GM19468 (cell line): ENCODE data around the gene JARID2.

Experiments used
- ATAC-seq: cut with Tn5 transposase; IDR thresholded peaks from one replicate; pipeline ENCODE4 v1.9.1; 2021; ENCODE audit warnings: mild to moderate bottlenecking, moderate library complexity, moderate number of reproducible peaks; ENCODE audit not compliant: unreplicated experiment; ENCODE audit errors: extremely low read depth

The JARID2 gene

DNA sequence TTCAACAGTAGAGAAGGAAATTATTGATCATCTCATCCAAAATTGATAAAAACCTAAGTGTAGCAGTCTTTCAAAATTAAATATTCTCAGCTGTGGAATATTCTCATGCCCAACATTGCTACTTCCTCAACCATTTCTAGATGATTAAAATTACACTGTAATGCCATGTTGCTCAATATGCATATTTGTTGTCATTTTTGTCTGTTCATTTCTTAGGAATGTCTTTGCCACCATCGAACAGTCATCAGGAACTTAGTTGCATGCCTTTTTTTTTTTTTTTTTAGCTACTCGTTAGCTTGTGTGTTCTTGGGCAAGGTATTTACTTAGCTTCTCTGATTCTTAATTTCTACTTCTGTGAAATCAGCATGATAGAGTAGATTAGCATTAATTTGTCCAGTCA lies 228.3 kb downstream of the JARID2 start:
- no peak for ATAC-seq

DNA sequence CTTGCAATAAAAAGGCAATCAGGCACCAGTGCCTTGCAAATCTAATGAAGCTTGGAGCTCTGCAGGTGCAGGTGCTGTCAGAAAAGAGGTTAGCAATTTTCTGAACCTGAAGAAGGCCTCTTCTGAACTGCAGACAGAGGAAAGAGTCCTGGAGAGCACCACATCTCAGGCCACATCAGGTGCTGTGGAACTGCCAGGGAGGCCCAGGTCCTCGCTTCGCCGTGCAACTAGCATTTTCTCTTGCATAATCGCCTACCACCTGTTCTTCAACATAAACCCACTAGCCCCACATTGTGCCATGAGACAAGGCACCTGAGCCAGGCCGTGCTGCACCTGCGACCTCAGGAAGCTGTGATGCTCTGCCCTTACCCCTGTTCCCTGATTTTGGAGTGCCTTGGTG lies 229.4 kb downstream of the JARID2 start:
- ATAC-seq: no peak

DNA sequence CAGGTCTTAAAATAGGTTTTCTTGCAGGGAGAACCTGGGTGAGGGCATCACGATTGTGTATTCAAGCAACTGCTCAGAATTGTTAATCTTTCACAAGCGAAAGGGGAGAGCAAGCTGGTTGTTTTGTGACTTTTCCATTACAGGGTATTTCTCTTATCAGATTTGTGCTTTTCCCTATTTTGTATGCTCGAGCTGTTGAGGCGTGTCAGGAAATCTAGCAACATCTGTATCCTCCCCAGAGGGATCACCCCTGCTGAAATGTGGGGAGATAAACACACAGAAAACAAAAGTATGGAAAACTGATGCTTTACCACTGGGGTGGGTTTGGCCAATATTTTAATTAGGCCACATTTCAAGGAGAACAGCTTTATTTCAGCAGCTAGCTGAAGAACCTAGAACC lies 230.0 kb downstream of the JARID2 start:
- no peak for ATAC-seq

DNA sequence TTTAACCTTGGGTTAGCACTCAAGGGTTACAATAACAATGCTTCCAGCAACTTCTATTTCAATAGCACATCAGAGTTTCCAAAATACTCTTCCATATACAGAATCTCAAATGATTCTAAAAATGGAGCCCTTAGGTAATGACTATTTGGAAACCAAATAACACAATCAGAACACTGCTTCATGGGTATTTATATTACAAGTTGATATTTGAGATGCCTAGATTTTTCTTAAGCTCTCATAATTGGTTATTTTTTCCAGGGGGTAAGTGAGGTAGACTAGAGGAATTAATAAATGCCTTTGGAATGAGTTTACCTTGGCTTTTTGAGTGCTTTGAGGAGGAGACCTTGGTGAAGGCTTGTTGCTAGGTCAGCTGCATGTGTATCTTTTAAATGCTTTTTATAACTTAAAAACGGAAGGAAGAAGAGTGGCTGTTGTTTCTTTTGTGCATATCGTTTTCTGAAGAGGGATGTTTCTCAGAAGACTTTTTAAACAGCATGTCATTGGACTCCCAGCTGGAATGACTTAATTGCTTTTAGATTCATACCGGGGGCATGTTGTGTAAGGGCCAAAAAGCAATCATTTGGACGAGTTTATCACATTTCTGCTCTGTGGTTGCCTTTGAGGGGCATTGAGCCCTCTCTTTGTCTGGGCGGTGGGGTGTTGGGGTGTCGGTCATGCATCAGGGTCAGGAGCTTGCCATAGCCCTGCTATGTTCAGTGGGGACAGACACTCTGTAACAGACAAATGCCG lies 230.9 kb downstream of the JARID2 start:
- no peak for ATAC-seq

DNA sequence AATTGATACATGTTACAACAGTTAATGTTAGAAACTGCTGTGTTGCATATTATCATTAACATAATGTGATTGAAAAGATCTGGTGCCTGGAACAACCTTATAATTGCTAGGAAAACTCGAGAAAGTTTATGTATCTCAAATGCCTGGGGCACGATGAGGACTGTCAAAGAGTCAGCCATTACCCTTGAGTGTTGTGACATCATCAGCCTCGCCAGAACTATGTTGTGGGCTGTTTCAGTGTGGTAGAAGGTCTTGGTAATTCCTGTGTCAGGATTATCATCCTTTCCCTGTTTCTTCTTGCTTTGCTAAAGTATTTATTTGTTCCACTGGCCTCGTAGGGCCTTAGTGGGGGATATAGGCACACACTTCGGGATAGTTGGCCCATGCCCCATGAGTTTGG lies 231.9 kb downstream of the JARID2 start:
- no peak for ATAC-seq

DNA sequence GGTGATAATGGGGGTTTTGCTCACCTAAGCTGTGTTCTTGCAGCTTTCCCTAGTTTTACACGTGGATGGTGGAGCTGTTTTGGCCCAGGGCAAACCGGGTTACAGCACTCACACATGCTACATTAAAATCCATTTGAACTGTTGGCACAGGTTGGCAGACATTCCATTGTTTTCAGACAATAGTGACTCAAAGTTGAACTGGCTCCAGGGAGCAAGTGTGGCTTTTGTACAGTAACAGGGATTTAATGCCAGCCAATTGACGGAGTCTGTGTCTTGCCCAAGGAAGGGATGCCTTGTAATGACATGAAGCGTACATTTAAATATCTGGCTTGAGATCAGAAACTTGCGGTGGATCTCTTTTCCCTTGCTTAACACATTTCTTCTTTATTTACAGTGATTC lies 233.9 kb downstream of the JARID2 start:
- ATAC-seq: no peak

DNA sequence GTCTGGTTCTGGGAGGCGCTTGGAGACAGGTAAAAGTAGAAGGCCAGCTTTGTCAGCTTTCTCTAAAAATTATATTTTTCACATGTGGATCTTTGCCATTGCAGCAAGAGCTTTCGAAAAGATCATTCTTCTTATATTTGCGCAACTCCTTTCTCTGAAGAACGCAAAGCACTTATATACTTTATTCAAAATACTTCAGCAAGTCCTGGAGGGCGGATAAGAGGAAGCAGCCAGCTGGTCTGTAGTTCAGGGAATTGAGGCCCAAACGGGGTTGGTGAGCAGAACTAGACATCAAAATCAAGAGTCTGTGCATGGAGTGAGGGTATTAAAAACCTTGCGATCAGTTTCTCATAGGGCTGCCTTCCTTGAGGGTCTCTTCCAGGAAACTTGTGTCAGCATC lies 234.7 kb downstream of the JARID2 start:
- no peak for ATAC-seq

DNA sequence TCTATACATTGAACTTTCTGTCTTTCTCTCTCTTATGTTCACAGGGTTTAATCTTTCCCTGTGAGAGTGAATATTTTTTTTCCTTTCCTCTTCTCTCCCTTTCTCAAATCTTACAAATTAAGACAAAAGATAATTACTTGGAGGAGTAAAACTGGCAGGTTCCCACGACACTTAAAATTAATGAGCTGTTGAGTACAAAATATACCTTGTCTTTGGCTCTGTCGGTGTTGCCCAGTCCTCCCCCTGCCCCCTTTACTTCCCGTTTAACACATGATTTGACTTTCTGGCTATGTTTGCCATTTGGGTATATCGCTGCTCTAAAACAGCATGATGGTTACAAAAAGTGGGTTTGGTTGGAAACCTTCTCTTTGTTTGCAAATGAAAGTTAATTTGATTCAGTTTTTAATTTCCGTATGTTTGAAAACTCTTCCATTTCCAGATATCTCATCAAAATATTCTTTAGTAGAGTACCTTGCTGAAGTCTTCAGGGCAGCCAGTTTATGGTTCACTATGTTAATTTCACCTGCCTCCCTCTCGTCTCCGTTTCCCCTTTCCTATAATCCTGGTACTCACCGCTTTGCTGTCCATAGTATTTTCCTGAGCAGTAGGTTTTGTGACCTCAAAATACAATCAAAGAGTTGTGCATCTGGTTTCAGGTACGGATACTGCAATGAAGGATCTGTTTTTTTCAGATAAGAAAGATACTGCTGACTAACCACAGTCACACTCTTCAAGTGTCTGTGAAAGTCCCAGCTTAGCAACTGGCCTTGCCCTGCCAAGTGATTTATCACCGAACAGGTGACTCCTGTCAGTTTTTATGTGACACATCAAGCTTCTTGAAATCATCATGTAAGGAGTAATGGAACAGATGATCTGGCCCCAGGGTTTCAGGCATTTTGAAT lies 235.8 kb downstream of the JARID2 start:
- ATAC-seq: no peak

DNA sequence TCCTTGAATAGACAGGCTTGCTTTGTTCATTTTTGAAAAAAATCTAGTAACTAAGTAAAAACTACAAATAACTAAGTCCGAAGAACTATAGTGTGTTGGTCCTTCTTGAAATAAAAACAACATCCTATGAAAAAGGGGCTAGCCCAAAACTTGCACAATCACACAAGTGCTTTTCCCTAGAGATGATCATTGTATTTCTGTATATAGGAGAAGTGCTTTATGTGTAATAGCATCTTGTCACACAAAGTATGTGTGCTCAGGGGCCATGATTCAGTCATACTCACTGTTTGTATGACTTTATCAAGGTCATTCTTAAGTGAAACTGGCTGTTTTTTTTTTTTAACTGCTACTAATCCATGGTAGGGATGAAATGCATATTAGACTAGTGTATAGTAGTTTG lies 237.2 kb downstream of the JARID2 start:
- ATAC-seq: no peak

DNA sequence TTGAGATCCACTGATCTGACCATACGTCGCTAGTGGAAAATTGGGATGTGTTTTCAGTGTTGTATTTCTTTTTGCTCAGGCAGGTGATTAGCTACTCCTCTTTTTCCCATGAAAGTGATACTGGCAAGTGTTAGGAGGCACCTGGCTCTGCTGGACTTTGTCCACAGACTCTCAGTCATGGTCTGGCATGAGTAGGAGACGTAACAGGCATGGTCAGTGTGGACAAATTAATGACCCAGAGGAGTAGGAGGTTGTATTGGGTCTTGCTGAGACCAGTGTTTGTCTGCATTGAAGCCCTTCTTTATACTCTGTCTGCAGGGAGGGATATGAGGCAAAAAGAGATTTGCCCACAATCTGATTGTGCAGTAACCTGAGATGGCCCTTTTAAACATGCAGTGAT lies 238.3 kb downstream of the JARID2 start:
- no peak for ATAC-seq

DNA sequence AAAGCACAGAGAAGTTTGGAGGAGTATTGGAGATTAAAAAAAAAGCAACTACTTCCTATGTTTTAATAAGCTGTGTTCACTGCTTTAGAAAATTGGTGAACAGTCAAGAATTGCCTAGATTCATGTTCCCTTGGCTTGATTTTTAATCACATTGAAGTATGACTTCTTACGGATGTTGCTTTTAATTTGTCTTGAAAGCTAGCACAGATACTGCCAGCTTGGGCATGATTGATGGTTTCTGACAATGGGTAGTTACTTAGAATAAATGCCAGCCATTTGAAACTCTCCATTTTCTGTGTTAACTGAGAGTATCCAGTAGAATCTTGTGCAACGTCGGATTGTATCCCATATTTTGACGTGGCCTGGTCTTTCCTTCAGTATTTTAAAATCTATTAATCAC lies 239.0 kb downstream of the JARID2 start:
- no peak for ATAC-seq

DNA sequence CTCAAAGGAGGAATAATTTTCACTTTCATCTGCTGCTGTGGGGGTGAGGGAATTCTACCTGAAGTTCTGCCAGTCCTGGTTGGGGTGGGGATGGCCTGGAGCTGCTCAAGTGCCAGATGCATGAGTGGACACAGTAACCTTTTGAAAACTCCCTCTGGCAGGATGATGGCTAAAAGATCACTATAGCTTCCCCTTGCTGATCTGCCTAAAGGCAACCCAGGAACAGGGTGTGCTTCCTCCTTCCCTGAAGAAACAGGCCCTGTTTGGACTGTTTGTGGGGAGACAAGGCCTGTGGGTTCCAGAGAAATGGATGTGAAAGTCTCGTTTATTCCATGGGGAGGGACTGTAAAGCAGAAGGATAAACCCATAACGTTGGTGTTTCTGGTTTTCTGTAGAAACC lies 240.1 kb downstream of the JARID2 start:
- no peak for ATAC-seq

DNA sequence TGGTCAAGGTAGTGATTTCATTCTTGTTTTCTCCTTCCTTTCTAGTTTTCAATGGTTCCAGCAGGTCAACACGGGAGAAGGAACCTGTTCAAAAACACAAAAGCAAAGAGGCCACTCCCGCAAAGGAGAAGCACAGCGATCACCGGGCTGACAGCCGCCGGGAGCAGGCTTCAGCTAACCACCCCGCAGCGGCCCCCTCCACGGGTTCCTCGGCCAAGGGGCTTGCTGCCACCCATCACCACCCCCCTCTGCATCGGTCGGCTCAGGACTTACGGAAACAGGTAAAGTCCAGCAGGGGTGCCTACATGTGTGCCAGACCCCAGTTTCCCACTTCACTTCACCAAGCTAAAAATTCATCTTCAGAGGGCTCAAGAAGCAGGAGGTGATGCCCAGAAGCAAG lies 241.4 kb downstream of the JARID2 start:
- no peak for ATAC-seq

DNA sequence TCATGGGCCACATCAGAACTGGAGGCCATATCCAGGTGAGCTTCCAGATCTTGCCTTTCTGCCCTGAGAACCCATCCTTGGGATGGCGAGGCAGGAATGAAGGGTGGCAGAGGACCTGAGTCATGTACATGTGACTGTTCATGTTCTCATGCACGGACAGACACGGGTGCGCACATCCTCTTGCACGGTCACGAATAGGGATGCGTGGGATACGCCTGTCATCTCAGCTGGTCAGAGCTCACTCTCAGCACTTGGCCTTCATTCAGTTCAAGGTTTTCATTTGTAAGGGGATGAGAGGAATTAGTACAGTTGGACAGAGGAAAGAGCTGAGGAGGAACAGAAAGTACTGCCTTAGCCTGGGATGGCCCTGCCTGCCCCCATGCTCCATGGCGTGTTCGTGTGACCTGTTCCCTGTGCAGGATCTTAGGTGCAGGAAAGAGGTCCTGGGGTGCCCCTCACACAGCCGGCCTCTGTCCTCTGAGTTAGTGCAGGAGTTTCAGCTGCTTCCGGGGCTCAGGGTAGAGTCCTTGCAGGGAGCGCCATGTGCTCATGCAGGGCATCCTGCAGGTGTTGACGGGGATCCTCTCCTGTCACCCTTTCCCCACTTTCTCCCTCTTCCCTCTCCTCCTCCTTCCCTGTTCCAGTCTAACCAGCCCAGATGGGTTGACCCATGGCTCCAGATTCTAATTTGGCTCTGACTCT lies 243.5 kb downstream of the JARID2 start:
- no peak for ATAC-seq

DNA sequence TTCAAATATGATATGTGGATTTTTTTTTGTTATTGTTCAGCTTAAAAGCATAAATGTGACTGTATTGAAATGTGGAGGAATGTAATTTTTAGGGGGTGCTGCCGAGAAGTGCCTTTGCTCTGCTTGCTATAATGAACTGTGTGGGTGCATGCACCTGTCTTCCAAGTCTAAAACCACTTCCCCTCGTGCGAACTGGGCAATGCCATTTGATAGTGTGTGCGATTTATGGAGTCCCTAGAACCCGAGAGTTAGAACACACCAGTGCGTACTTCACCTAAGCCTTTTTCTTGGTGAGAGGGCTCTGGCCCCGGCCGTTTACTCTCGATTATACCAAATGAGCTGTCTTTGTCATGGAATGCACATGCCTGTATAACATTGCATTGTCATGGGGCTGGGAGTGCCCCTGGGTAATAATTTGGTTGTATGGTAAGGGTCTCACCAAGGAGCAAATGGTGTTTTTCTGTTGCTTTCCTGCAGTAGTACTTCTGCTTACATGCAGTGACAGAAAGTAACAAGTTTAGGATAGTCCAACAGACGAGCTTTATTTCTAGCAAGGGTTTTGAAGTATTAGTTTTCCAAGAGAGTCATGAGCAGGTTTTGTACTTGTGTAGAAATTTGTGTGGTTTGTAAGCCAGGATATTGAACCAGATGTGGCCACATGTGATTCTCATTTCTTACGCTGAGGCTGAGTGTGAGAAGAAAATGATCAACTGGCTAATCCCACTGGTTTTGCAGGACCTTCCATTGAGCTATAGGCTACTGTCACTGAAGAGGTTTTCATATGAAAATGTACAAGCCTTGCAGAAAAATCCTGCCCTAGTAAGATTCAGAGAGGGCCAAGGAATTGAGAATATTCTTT lies 244.6 kb downstream of the JARID2 start:
- no peak for ATAC-seq

DNA sequence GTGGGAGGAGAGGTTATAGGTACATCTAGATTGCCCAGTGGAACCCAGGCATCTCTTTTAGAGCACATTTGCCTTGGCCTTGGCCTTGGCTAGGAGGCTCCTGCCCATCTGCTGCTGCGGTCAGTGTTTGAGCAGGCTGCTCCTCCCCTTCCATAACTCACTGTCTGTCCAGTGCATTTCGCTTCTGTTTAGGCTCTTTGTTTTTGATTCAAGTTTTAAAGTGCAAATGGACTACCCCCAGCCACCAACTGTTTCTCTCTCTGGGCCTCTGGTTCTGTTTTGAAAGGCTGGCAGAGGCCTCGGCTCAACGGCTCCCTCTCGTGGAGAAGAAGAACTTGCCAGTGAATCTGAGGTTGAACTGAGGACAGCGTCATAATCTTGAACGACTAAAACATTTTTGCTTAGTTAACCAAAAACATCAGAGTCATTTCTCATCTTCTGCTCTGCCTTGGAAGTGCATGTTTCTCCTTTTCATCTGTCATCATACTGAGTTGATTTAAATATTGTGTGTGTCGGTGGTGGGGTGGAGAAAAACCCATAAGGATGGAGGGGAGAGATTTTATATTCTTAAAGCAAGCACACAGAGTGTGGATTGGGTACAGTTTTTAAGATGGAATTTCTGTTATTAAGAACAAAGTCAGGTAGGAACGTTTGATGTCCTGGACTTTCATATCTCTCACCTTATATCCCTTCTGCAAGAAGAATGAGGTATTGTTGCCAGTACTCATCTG lies 245.6 kb downstream of the JARID2 start:
- no peak for ATAC-seq

DNA sequence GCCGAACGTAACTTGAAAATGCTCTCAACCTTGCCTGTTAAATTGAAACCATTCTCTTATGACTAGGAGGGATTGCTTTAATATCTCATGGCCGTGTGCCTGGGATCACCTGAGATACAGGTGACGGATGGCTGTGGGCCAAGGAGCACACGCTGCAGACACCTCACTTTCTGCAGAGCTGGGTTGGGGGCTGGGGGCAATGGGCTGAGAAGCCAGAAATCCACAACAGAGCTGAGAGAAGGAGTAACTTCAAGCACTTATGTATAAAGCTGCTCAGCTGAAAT lies 246.1 kb downstream of the JARID2 start:
- ATAC-seq: no peak

DNA sequence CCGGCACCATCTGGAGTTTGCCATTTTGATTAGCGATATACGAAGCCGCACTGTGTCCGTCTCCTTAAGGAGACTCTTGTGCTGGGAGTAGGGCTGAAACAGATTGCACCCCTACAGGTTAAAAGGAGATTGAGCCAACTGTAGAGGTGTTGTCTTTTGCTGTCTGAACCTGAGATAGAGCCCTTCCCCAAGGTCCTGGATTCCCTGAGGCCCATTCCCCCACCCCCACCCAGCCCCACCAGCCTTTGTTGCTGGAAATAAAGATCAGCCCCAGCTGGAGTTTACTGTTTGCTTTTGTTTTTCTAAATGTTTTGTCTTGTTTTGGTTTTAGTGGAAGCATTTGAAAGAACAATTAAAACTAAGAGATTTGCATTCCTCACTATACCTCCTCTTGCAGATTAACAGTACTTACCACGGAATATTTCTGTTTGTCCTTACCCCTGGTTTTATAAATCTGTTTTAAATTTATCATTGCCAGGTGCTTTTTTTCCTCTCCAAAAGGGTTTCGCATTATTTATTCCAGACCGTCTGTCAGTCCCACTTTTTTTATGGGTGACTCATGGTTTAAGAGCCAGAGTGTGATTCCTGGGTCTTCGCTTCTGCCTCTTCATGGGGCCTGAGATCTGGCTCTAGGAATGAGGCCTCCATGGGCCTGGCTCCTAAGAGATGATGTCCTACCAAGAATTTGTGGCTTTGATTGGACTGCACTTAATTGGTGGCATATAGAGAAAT lies 247.7 kb downstream of the JARID2 start:
- ATAC-seq: no peak

DNA sequence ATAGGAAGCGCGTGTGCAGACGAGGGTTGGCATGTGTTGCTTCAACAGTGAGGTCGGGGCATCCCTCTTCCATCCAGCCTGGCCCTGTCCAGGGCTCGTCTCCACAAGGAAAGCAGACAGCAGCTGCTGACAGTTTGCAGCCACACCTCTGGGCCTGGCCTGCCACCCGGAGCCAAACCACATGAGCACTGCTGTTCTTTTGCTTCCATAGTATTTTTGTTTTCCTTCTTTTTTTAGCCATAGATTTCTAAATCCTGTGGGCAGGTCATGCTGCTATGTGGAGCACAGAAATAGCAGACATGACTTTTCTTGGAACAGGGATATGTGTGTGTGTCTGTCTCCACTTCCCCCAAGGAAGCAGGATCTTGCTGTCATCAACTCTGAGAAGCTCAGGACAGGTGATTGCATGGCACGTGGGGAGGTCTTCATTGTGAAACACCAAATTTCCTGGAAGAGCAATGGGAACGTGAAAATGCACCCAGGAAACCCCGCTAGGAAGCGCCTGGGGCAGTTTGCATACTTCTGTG lies 249.6 kb downstream of the JARID2 start:
- no peak for ATAC-seq
